OCI-M1 (cell line): Measurements from ENCODE around the gene SIAH3.

Experiments used
- DNase-seq: peaks from one replicate; lab custom pipeline; 2025; lab: John Stamatoyannopoulos, UW

The SIAH3 gene

GRCh38 chr13:45823583-45823982 is 28.0 kb downstream of the SIAH3 start:
- DNase-seq: no peak

- DNase-seq: peak; percentile 13
Measured at GRCh38 chr13:45821811-45822210, 29.7 kb downstream of the SIAH3 start.

DNA sequence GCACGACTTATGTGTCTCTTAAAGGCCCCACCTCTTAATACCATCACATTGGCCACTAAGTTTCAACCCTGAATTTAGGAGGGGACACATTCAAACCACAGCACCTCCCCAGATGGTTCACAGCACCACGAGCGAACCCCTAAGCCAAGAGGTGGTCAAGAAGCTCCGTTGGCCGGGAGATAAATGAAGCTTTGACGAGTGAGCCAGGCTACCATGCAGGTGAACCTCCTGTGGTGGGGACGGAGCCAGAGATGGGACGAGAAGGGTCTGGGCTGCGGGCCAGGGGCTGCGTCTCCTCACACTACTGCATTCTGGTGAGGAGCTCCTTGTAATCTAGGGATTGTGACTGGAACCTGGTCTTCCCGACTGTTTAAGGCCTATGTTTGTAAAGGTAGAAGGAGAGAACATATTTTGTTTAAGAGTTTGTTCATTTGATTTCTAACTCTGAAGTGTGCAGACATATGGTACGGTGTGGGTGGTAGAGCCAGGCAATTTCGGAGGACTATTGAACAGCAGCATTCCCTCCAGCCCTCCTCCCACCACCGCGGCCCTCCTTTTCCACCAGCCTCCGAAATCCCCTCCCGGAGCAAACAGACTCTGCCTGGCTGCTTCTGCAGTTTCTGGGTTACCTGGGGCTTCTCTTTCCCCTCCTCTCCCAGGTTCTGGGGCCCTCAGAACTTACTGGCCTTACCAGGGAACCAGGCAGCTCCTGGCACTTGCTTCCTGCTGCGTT is 31.3 kb downstream of the SIAH3 start:
- no peak for DNase-seq

GRCh38 chr13:45817833-45818232 is 33.7 kb downstream of the SIAH3 start:
- DNase-seq: peak; percentile 16

GRCh38 chr13:45816427-45816826 is 35.1 kb downstream of the SIAH3 start:
- no peak for DNase-seq

GRCh38 chr13:45812695-45813372 is 38.7 kb downstream of the SIAH3 start:
- DNase-seq: no peak

DNA sequence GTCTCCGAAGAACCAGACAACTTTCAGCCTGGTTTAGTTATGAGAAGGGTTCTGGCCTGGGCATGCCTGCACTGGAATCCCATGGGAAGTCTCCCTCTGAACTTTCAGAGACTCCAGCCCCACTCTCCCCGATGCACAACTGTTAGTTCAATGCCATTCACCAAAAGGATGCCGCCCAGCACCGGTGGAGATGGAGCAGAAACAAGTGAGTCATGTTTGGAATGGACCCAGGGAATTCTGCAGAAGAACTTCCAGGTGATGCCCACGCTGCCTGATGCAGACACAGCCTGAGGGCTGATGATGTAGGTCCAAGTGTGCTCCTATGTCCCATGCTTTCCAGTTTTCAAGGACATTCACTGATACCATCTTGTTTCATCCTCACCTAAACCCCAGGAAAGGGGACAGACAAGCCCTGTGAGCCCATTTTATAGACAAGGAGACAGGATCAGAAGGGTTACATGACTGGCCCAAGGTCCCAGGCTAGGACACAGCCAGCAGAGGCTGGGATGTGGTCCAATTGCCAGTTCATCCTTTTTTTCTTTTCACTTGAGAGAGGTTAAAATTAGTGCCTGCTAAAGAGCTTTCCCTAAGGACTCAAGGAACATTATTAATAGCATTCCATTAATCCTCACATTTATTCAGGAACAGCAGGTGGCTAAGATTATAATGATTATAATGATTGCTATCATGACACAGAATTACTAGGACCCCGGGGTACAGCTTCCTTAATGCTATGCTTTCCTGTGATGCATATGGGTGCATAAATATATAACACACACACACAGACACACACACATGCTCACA is 39.5 kb downstream of the SIAH3 start:
- DNase-seq: no peak

DNA sequence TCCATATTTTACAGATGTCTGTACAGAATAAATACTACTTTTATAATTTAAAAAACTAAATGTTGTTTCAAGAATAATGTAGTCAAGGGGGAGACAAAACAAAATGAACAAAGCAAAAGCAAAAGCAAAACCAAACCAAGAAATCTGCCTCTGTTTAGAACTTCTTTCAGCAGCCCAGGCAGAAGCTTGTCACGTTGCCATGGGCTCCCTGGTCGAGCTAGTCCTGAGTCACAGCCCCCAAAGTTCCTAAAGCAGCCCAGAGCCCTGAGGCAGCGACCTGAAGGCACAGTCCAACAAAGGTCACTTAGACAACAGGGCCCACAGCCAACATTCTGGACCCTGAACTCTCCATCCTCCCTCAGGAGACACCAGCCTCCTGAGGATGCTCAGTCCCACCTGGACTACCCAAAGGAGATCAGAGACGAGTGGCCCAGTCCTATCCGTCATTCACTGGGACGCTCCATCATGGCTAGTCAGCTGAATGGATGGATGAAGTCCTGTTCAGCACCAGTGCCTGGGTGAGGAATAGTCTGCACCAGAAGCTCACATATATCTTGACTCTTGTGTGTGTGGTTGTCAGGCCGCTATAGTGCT is 41.7 kb downstream of the SIAH3 start:
- peak; percentile 30 for DNase-seq

GRCh38 chr13:45808925-45809324 is 42.6 kb downstream of the SIAH3 start:
- DNase-seq: no peak

GRCh38 chr13:45807520-45808099 is 43.9 kb downstream of the SIAH3 start:
- peak; percentile 77 for DNase-seq

DNA sequence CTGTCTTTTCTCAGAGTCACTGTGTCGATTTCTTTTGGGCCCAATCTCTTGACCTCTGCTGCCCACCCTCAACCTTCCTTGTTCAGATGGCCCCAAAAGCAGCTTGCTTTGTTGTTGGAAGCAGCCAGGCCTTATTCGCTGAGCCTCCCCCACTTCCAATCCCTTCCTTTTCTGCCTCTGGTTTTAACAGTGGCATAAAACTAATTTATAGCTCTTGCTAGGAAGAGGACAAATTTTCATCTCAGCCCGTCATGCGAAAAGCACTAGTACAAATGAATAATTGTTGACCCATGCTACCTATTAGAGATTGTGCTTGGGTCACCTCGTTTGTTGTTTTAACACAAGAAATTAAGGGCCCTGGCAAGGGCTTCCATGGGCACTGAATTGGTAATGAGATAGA is 51.1 kb downstream of the SIAH3 start:
- no peak for DNase-seq

GRCh38 chr13:45799451-45799850 is 52.1 kb downstream of the SIAH3 start:
- DNase-seq: no peak

DNA sequence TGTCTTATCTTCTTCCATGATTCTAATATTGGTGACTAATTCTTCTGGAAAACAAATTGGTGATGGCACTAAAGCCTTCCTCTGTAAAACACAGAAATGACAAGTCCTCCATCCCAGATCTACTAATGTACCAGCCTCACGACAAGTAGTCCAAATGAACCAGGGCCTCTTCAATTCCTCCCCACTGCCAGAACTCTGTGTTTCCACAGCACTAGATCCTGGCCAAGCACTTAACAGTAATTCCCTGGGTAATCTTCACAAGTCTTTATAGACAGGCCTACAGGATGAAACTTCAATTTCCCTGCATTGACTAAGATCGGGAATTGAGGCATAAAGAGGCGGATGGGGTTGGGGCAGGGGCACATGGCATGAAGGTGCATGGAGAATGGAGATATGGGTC is 52.7 kb downstream of the SIAH3 start:
- no peak for DNase-seq

DNA sequence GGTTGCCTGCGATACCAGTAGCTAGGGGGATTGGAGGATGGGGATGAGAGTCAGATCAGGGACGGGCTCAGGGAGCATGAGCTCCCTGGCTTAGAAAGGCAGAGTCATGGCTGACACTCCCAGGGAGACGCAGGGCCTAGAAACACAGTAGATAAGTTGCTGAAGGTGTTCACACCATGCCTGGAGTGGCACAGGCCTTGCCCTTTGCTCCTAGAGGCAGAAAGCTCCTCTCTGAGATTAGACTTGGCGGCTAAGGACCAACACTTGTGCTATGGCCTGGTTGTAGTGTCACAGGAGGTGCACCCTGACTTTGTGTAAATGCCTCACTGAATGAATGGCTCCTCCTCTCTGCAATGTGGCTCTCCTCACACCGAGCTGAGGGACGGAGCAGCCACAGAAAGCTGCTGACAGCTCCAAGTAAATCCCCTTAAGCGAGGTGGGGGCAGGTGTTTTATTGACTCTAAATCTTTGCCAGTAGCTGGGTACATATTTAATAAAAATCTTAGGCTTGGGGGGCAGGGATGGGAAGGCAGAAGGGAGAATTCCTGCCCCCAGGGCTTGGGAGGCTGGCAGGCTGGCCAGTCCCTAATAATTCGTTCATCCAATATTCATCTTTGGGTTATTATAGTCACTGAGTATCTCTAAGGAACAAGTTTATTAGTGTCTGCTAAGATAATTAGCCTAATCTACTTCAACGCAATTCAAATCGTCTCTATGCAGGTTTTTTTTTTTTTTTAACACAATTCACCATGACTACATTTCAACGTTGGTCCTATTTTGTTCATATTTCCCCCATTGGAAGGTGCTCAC is 54.9 kb downstream of the SIAH3 start:
- no peak for DNase-seq

- DNase-seq: no peak
Measured at GRCh38 chr13:45792827-45793303, 58.7 kb downstream of the SIAH3 start.

DNA sequence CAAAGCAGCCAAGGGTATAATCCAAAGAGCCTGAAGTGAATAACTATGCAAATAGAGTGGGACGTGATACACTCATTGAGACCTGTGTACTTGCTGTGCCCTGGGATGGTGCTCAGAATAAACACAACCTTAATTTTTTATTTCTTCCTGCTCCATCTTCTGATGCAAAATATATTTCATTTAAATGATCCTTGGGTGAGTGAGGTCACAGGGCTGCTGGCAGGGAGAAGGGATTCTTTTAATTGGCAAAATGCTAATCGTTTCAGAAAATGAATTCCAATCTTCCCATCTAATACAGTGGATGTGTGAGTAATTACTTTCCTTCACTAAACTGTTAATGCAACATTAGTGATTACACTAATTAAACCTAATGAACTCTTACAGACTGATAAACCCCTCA is 63.5 kb downstream of the SIAH3 start:
- DNase-seq: no peak

GRCh38 chr13:45787346-45787745 is 64.2 kb downstream of the SIAH3 start:
- DNase-seq: no peak

- peak; percentile 3 for DNase-seq
Measured at GRCh38 chr13:45786293-45786920, 65.1 kb downstream of the SIAH3 start.

DNA sequence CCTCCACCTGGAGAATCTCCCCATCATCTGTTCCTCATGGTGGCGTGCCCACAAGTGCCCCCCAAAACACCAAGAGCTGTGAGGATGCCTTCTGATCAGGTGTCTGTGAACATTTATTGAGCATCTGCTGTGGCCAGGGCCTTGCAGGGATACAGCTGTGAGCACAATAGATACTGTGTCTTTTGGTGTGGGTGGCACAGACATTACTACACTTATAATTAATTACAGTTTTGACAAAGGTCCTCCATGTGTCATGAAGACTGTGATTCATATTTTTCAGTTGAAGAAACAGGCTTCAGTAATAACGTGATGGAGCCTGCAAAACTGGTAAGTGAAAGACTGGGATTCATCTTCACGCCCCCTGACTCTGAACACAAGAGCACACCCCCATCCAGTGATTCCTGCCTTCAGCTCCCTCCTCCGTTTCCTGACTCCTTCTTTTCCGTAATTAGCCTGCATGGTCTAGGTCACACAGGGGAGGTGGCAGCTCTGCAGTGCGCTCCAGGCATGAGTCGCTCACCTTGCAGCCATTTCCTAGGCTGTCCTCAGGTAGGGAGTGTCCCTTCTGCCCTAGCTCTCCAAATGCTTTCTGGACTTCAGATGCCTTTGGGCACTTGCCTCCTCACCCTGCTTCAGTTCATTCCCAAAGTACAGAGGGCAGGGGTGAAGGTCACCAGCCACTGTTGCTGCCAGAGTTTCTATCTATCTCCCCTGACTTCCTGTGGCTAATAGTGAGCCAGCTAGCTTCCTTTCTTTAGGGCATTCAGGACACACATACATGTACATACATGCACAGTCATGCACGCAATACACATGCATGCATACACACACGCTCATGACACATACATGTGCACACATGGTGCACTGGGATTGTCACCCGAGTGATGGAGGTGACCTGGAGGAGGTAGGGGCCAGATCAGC is 66.5 kb downstream of the SIAH3 start:
- DNase-seq: no peak
